Measurements from ENCODE around the gene RGS2. TPM values are rescaled to one million over a fixed set of nuclear protein-coding genes. Genes with fewer than 3 reads are reported as not detected.

The RGS2 gene
- total RNA-seq, 4 donors from 2014 or later: 9.1 to 39.0 (median 17.8) TPM

DNA sequence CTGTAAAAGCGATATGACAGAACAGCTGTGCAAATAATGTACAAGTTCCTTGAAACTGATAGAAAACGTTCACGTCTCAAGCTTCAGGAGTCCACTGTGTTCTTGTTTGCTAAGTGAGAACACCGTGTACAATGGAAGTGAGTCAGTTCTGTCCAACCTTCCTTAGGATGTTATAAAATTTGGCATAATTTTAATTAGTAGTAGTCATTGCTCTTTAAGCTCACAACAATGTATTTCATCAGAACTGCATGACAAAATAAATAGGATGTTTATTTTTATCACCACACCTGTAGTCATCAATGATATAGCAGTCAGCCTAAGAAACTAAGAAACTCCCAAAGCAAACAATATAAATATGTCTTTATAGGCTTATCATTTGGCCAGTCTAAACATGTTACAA is 53.0 kb downstream of the RGS2 start:
- H3K36me3 ChIP-seq: no peaks in the 10 kb centered on the region
- no peak overlapping the region for H3K4me3 ChIP-seq (replicated peaks in 1 of 3)
- no peak overlapping the region for H3K27ac ChIP-seq
- no peaks in the 10 kb centered on the region for H3K9me3 ChIP-seq
- WGBS, 2 donors: 80 to 84% methylated on average over 4 of the region's 4 CpGs
- DNase-seq: no peak
- TF ChIP-seq, protein P1, sequence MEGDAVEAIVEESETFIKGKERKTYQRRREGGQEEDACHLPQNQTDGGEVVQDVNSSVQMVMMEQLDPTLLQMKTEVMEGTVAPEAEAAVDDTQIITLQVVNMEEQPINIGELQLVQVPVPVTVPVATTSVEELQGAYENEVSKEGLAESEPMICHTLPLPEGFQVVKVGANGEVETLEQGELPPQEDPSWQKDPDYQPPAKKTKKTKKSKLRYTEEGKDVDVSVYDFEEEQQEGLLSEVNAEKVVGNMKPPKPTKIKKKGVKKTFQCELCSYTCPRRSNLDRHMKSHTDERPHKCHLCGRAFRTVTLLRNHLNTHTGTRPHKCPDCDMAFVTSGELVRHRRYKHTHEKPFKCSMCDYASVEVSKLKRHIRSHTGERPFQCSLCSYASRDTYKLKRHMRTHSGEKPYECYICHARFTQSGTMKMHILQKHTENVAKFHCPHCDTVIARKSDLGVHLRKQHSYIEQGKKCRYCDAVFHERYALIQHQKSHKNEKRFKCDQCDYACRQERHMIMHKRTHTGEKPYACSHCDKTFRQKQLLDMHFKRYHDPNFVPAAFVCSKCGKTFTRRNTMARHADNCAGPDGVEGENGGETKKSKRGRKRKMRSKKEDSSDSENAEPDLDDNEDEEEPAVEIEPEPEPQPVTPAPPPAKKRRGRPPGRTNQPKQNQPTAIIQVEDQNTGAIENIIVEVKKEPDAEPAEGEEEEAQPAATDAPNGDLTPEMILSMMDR (IDR thresholded peaks at IDR 0.05): no peak
- TF ChIP-seq POLR2A (IDR thresholded peaks at IDR 0.05): no peak
- H3K27me3 ChIP-seq: no peaks in the 10 kb centered on the region
- no peaks in the 10 kb centered on the region for H3K4me1 ChIP-seq
- intact Hi-C loops (cut with DNase I): no loop called here

Other genes with a start within 250 kb of the RGS2 start
- 10 to 100 TPM; 19.7 to 32.6 (median 23.0) TPM for gene RGS1, start 233.3 kb upstream of the RGS2 start, total RNA-seq
- gene RGS13, start 172.9 kb upstream of the RGS2 start, total RNA-seq: not detected

All from thyroid gland (tissue), 4 donors.